ENCODE data around the gene ZSCAN20.

DNA sequence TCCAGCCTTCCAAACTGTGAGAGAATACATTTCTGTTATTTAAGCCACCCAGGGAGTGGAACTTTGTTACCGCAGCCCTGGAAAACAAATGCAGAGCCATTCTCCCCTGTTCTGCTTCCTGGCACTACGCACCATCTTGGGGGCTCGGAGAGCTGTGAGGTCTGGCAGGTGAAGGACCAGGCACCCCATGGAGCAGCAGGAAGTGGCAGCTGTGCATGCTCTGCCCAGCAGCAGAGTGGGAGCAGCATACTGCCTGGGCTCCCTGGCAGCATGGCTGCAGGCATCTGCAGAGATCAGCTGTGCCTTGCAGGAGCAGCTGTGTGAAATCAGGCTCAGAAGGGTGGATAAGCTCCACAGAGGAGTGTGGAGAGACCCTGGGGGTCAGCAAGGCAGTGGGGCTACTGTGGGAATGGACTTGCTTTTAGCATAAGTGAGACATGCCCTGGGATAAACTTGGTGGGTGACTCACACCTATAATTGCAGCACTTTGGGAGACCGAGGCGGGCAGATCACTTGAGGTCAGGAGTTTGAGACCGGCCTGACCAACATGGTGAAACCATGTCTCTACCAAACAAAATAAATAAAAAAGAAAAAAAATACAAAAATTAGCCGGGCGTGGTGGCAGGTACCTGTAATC lies 17.7 kb upstream of the ZSCAN20 start:
- TF ChIP-seq POLR2AphosphoS5 (IDR thresholded peaks at IDR 0.05; ENCODE audit: low read depth, low read length): no peak
- TF ChIP-seq POLR2A (IDR thresholded peaks at IDR 0.05; ENCODE audit: low read depth, low read length): no peak
- no peak for TF ChIP-seq POU2F2 (IDR thresholded peaks at IDR 0.05; ENCODE audit: low read depth, low read length)
